ENCODE data around the gene TRIM59.
A peak's percentile ranks its signal among the peaks of the same experiment; 100 is the strongest.

TRIM59 gene

GRCh38 chr3:160402221-160403027 is 47.2 kb downstream of the TRIM59 start:
- TF ChIP-seq MYC (IDR thresholded peaks at IDR 0.05; ENCODE audit: low read depth, low read length) (no peak), CTCF (IDR thresholded peaks at IDR 0.05; ENCODE audit: low read depth, low read length) (no peak), MAX (IDR thresholded peaks at IDR 0.05; ENCODE audit: low read depth, low read length) (no peak), POLR2A (IDR thresholded peaks at IDR 0.05; ENCODE audit: extremely low read depth, insufficient read length) (no peak)
- peak overlapping the region; percentile 79 for H3K4me3 ChIP-seq (ENCODE audit: low read depth, low read length)
- DNase-seq (ENCODE audit: low read depth) = no peak

DNA sequence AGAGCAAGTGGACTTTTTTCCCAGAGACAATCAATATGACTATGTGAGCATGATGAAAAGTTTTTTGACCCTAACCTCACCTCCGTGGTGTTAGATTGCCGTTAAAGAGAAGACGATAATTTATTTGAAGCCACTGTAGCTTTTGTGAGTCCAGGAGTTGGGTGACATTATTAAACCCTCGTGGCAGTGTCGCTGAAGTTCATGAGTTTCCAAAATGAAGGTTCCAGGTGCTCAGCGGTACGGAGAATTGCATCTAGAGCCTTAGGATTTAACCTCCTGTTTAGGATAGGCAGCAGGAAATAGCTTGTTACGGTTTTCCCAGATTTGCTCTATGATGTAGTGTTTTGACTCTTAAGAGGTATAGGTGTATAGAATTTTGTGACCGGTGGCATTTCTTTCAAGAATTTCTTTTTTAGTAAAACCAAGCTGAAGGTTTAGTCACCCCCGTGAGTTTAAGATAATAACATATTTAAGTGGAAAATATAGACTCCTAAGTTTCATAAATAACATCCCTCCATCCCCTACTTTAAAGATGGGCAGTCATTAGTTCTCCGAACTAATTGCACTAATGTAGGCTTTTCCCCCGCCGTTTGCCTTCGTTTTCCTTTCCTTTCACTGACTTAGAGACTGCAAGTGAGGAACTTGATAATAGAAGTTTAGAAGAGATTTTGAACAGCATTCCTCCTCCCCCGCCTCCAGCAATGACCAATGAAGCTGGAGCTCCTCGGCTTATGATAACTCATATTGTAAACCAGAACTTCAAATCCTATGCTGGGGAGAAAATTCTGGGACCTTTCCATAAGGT is 48.1 kb downstream of the TRIM59 start:
- TF ChIP-seq CTCF (IDR thresholded peaks at IDR 0.05; ENCODE audit: low read depth, low read length) (no peak), MYC (IDR thresholded peaks at IDR 0.05; ENCODE audit: low read depth, low read length) (no peak), MAX (IDR thresholded peaks at IDR 0.05; ENCODE audit: low read depth, low read length) (no peak), POLR2A (IDR thresholded peaks at IDR 0.05; ENCODE audit: extremely low read depth, insufficient read length) (no peak)
- peak; percentile 73 for DNase-seq (ENCODE audit: low read depth)
- H3K4me3 ChIP-seq (ENCODE audit: low read depth, low read length) = peak overlapping the region; percentile 79

DNA sequence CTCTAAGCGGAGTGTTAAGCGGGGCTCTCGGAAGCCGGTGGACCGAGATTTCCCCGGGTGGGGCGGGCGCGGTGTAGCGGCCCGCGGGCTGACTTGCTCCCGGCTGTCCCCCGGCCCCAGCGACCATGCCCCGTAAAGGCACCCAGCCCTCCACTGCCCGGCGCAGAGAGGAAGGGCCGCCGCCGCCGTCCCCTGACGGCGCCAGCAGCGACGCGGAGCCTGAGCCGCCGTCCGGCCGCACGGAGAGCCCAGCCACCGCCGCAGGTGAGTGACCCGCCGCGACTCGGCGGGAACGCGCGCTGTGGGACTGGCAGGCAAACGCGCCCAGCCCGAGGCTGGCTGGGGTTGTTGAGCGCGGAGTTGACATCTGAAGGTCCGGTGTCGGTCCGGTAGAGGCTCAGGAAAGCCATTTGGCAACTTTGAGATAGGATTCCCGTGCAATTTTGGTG is 48.9 kb downstream of the TRIM59 start:
- peak overlapping the region; percentile 79 for H3K4me3 ChIP-seq (ENCODE audit: low read depth, low read length)
- TF ChIP-seq POLR2A (IDR thresholded peaks at IDR 0.05; ENCODE audit: extremely low read depth, insufficient read length) (no peak), MAX (IDR thresholded peaks at IDR 0.05; ENCODE audit: low read depth, low read length) (no peak), CTCF (IDR thresholded peaks at IDR 0.05; ENCODE audit: low read depth, low read length) (no peak), MYC (IDR thresholded peaks at IDR 0.05; ENCODE audit: low read depth, low read length) (no peak)
- DNase-seq (ENCODE audit: low read depth) = peak; percentile 47

- DNase-seq (ENCODE audit: low read depth) = peak; percentile 63
- TF ChIP-seq MYC (IDR thresholded peaks at IDR 0.05; ENCODE audit: low read depth, low read length) (no peak), POLR2A (IDR thresholded peaks at IDR 0.05; ENCODE audit: extremely low read depth, insufficient read length) (peak; percentile 8), CTCF (IDR thresholded peaks at IDR 0.05; ENCODE audit: low read depth, low read length) (no peak), MAX (IDR thresholded peaks at IDR 0.05; ENCODE audit: low read depth, low read length) (no peak)
- peak overlapping the region; percentile 79 for H3K4me3 ChIP-seq (ENCODE audit: low read depth, low read length)
Measured at GRCh38 chr3:160400030-160400701, 49.4 kb downstream of the TRIM59 start.

GRCh38 chr3:160399125-160400029 is 50.2 kb downstream of the TRIM59 start, which contains the start of the genes IFT80 and SMC4:
Gene IFT80, minus strand, starts transcription at chr3:160399225. Its CDS starts 14,625 bp downstream, at chr3:160384600.
Gene SMC4, plus strand, starts transcription at chr3:160399650. Its CDS starts 1,177 bp downstream, at chr3:160400827.
- DNase-seq (ENCODE audit: low read depth) = peak; percentile 93
- peak within 1 kb of the TSS; percentile 79 for H3K4me3 ChIP-seq (ENCODE audit: low read depth, low read length)
- TF ChIP-seq MYC (IDR thresholded peaks at IDR 0.05; ENCODE audit: low read depth, low read length) (no peak), CTCF (IDR thresholded peaks at IDR 0.05; ENCODE audit: low read depth, low read length) (no peak), POLR2A (IDR thresholded peaks at IDR 0.05; ENCODE audit: extremely low read depth, insufficient read length) (peak; percentile 84), MAX (IDR thresholded peaks at IDR 0.05; ENCODE audit: low read depth, low read length) (no peak)

All from NB4 (cell line).